GM18909 (cell line): ENCODE measurements around the gene TC2N.

Source experiments
- ATAC-seq: cut with Tn5 transposase; IDR thresholded peaks from one replicate; pipeline ENCODE4 v1.9.1; 2021; ENCODE audit warnings: mild to moderate bottlenecking; ENCODE audit not compliant: unreplicated experiment, poor library complexity

TC2N gene

DNA sequence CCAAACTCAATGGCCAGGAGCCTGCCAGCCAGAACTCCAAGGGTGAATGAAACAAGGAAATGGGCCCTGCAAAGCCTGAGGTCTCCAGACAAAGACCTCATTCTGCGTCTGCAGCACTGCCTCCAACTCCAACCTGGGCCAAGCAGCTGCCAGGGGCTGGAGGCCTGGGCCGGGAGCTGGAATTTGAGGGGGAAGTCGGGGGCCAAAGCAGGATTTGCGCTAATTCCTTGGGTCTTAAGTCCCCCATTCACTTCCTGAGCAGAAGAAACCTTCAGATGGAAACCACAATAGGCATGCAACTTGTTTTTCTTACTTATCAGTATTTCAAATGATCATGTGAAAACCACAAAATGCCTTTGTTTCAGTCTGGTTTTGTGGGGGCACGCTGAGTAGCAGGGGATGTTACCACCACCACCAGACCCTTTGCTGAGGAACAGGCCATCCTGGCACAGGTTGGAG is 23.0 kb upstream of the TC2N start:
- ATAC-seq, result no peak

DNA sequence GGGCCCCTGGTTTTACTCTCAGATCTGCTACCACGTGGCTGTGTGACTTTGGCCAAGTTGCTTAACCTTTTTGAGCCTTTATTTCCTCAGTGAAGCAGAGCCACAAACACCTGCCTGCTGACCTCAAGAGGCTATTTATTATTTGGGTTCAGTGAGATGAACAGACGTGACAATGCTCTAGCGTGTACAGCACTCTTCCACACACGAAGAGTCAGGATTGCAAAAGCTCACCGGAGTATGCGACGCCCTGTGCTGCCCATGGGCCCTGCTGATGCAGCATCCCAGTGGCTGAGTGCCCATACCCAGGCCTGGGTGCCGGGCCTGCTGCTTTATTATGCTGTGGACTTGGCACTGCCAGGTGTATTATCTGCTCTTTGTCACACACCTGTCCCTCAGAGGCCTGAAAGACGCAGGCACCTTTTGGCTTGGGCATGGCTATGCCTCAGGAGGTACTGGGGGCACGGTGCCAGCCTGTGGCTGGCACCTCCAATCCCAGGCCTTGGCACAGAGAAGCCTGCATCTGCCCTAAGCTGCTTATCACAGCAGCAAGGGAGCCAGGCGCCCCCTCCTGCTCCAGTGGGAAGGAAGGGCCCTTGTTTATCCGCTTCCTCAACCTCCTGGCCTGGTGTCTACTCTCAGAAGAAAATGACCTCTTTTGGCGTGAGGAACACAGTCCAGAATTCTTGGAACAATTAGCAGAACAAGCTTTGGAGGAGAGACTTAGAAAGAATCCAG is 22.3 kb upstream of the TC2N start:
- no peak for ATAC-seq

DNA sequence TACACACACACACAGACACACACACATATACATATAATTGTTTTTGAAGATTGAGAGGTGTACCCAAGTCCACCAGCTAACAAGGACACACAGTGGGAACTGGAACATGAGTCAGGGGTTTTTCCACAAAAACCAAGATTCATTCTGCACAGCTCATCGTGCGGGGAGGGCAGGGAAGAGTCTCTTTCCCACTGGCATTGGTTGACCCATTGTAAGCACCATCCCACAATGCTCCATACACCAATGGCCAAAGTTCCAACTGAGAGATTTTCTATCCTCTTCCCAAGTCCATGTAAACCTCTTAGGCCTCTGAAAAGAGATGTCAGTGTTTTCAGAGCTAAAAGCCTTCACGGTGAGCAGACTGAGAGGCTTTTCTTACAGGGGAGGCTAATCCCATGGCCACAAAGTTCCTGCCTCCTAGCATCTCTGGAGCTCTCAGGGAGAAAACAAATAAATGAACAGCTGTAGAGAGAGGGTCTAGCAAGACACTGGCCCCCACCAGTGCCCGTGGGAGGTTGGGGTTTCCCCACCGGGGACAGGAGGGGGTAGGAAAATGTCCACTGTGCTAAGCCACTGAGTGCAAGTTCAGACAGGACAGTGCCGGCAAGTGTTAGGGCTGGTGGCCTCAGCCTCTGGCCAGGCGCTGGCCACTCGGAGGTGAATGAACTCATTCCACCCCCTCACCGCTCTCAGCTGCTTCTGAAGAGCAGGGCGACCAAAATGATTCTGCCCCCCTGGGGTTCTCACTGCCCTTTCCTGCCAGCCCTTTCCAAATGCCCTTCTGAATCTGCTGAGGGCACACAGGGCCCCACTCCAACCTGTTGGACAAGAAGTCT is 21.5 kb upstream of the TC2N start:
- no peak for ATAC-seq

DNA sequence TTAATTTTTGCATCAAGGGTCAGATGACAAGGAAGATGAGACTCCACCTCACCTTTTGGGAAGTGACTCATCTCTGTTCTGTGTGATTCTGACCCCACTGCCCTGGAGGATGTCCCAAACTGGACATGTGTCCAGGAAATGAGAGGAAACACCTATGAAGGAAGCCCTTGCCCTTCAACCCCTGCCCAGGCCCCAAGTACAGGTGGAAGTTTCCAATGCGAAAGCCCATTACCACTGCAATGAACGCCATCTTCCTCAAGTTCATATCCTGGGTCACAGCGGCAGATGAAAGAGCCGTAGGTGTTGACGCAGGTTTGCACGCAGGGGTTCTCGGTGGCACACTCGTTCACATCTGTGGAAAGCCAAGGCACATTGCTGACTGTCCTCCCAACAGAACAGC is 19.6 kb upstream of the TC2N start:
- ATAC-seq, result no peak

DNA sequence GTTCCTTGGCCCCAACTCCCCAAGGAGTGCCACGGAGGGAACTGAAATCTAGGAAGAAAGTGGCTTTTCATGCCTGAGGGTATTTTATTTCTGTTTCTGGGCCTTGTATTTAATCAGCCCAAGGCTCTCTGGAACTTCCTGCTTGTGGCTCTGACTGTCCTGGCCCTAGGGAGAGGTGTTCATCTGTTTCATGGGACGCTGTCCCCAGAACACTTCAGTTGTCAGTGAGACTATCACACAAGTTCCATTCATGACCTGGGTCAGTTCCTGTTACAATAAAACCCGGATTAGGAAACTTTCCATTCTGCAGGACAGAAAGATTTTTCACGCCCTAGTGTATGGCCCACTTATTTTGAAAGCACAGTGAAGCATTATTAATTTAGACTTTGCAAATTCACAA is 18.5 kb upstream of the TC2N start:
- ATAC-seq, result no peak

DNA sequence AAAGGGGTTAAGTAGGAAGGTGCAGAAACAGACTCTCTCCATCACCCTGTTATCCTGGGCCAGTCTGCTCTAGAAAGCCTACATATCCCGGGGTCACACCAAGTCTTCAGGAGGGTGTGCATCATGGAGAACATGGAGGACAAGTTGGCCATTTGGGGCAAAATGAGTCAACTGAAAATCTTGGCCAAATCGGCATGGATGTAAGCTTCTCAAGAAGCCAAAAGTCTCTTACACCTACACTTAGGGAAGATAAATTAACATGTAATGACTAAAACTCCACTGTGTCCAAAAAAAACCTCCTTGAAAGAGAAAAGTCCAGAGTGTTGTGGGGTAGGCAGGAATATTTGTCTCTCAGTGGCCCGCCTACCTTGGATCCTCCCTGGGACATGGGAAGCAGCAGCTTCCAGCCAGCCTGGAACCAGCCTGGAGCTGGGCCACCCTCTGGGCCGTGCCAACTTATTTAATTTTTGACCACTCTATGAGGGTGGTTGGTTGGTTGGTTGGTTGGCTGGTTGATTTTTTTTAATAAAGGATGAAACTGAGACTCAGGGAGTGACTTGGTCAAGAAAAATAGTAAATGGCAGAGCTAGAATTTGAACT is 17.9 kb upstream of the TC2N start:
- no peak for ATAC-seq

DNA sequence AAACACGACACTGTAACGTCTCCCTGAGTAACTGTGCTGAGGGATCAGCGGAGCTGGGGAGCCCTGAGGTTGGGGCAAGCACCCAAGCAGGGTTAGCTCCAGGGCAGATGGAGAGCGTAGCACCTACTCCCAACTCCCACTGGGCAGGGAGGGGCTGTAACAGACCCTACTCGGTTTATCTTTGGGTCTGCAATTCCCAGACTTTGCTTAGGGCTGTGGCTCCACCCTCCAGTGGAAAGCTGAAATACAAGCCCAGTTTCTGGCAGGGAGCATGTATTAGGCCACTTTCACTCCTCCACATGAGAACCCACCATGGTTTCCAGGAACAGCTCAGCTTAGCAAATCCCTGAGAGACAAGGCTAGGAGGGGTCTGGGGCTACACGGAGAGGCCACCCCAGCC is 17.3 kb upstream of the TC2N start:
- no peak for ATAC-seq

DNA sequence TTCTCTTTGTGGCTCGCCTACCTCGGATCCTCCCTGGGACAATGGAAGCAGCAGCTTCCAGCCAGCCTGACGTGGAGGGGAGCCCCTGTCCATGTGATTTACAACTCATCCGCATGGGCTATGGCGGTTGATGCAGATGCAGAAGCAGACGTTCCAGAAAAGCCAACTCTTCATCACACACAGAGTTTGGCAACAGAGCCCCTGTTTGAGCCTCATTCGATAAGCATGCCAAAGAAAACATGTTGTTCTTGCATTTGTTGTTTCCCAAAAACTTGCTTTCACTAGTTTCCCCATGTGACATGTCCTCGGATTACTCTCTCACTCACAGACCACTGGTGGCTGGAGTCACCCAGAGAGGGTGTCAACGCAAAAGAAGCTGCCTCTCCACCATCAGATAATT is 16.4 kb upstream of the TC2N start:
- ATAC-seq, result no peak

DNA sequence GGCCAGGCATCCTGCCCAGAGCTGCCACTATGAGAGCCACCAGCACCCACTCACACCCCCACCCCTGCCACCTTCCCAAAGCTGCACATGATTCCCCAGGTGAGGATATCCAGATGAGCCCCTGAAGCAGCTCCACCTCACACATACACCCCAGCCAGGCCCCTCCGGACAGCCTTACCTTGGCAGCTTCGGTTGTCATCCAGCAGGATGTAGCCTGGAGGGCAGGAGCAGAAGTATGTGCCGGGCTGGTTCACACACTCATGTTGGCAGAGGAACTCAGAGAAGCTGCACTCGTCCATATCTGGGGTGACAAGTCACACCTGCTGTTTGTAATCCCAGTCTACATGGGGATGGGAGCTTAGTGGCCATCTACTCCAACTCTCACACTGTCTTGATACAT is 15.4 kb upstream of the TC2N start:
- no peak for ATAC-seq

DNA sequence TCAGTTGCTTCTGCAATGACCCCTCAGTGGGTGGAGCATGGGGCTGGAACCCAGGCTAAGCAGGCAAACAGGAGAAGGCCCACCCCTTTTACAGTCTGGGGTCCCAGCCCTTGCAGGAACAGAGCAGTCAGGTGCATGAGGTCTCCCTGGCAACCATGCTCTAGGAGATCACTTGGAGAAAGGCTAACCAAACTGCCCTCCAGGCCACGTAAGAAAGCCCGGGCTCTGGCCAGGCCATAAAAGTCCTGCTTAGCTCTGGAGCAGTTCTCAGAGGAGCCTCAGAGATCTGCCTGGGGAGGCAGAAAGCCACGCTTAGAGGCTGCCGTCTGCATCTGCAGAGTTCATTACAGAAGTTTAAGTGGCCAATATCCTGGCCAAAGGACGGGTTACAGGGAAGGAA is 15.0 kb upstream of the TC2N start:
- ATAC-seq, result no peak

DNA sequence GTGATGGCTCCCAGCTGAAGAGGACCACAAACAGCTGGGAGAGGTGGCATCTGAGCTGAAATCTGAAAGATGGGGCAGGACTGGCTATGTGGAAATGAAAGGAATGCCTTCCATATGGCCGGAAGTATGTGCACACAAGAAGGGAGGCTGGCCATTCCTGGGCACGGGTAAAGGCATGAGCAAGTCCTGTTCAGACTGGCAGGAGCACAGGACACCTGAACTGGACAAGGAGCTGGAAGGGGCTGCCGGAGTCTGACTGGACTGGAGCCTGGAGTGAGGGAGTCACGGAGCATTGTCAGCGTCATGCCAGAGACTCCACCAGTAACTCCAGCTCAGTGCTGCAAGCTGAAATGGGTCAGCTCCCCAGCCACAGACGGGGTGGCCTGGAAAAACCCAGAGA is 11.9 kb upstream of the TC2N start:
- no peak for ATAC-seq

DNA sequence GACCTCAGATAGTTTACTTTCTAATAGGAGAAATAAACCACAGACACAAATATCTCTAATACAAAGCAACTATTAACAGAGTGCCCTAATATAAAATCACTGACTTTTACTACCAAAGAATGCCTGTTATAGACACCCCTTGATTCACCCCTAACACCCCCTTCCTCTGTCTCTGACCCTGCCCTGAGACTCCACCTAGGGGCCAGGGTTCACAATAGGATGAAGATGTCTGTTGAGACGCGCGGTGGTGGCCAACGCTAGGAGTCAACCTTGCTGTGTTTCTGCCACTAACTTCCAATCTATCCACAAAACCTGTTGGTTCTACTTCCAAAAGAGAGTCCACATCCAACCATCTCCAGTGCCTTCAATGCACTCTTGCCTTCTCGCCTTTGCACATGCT is 10.9 kb upstream of the TC2N start:
- ATAC-seq, result no peak

DNA sequence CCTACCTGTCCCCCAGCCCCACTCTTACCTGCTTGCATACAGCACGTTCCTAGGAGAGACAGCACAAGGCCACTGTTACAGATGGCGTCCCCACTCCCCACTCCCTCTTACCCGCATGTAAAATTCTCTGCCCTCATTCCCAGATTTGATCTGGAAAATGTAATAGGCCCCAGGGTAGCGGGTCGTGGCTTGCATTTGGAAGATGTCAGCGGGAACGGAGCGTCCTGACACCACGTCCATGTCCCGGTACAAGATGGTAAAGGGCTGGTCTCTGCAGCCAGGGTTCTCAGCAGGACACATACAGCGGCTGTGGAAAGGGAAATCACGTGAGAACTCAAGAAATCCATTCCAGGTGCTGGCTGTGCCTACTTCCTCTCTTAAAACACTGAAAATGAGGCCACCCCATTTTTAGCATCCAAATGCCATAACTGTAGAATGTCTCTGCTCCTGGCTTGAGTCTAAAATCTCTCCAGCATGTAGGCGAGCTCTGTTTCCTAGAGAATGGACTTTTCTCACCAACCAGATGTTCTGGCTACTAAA is 10.1 kb upstream of the TC2N start:
- ATAC-seq, result no peak

DNA sequence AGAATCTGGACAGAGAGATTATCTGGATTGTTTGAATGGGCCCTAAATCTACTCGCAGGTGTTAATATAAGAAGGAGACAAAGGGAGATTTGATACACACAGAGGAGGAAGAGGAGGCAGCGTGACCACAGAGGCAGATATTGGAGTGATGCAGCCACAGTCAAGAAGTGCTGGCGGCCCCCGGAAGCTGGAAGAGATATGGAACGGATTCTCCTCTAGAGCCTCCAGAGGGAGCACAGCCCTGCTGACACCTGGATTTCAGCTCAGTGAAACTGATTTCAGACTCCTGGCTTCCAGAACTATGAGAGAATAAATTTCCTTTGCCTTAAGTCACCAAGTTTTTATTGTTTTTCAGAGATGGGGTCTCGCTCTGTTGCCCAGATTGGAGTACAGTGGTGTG is 9.2 kb upstream of the TC2N start:
- ATAC-seq, result no peak

DNA sequence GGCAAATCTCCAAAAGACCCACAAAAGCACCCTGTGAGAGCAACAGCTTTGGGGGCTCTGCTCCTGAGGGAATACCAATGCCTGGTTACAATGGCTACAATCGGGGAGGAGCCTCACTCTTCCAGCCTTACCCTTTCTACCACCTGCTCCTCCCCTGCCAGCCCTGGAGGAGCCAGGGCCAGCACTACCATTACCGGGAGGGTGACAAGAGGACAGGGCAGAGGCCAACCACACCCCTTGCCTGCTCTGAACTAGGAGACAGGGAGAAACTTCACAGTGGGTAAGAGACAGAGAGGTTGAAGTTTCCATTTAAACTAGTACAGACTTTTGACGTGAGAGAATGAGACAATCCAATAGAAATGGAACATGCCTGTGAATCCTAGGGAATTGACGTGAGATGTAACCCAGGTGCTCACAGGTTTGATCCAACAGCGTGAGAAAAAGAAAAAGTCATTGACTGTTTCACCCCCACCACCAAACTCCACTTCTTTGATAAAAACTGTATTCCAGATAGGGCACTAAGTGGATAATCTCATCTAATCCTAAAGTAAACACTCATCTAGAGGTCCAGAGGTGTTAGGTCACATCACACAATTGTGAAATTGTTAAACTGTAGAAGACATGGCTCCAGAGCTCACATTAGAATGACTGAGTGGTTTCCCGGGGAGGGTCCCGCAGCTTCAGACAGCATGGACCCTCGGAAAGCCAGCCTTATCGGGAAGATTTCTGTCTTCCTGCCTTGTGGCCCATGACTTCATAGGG is 8.4 kb upstream of the TC2N start:
- no peak for ATAC-seq

DNA sequence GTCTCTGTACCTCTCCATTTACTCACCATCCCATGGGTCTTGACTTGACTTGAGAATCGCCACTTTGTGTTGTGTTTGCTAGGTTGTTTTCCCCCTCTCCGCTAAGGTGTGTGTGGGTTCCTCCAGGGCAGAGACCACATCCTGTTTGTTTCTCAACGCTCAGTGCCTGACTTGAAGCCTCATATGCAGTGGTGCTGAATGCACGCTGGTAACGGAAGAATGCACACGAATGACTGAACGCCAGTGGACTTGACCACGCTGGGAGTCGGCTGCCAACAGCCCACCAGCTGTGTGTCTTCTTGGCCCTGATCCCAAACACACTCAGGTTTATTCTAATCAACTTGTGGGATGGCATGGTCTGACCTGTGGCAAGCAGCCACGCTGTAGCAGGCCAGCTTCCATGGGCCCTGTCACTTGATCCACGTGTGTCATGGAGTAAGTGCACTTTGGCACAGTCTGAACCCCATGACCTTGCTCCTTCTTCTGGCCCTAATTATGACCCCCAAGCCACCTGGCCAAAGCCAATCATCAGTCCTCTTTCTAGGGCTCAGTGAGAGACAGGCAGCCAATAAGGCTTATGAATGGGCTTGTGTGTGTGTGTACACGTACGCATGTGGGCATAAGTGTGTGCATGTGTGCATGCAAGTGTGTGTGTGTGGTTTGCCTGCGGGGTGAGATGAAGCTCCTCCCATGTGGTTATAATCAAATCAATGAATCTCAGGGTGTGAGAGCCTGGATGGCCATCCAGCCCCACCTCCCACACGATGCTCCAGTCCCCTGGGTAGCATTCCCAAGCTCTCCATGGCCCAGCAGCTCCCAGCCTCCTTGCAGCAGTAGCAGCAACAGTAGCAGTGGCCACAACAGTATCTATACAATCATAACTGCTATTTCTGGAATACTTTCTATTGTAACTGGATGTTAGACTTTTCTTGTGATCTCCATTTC is 6.4 kb upstream of the TC2N start:
- ATAC-seq, result peak; percentile 75

DNA sequence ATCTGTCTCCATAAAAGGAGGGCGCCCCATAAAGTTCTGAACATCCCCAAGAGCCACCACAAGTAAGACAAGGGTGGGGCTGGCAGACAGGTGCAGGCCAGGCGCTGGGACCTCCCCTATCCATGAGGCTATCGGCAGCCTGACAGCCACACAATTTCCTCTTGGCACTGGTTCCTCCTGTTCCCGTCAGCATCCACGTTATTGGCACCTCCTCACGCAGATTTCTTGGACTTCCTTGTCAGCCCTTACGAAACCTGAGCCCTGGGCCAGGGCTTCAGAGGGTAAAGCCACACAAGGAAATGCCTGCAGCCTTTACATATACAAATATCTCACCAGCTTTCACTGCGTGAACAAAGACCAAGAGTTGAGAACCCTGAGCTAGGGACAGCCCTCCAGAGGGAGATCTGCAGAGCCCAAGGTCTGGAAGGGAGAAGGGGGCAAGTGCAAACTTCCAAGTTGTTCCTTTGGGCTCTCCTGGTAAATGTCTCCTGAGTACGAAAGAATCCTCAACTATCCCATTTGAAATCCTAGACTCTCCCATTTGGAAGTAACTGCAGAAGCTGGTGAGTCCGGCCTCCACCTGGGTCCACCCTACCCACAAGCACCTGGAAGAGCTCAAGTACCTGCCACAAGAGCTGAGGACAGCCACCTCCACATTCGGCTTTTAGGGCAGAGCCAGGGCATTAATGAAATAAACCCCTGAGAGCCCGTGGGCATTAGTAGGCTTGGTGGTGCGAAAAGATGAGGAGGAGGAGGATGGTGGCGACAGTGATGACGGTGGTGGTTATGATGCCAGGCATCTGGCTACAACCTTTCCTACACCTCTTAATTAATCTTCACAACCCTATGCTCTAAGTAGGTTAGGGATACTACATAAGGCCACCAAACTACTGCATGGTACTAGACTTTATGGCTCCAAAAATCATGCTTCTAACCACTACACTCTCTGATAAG is 5.5 kb upstream of the TC2N start:
- peak; percentile 29 for ATAC-seq

DNA sequence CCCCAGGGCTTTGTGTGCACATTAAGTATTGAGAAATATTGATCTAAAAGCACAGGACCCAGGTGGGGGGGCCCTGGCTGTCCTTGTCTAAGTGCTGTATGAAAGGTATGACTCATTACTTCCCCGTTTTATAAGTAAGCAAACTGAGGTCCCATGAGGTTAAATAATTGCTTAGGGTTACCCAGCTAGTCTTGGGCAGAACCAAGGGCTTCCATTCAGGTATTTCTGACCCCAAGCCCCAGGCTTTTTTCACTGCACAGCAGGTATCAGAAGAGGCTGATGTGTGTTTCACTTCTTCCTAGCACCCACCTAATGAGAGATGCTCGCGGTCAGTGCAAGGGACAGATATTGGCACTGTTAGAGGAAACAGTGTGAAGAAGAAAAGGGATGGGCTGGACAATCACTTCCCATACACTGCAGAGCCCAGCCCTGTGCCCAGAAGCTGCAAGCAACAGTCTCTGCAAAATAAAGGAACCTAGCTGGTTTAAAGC is 4.7 kb upstream of the TC2N start:
- ATAC-seq, result peak; percentile 64
